Measurements from ENCODE around the gene NFIL3.
"Not testable (repeated sequence)": the region's sequence is repeated elsewhere in the genome, so short reads cannot be mapped to it uniquely, and the experiment has no call there.

Gene NFIL3

GRCh38 chr9:91374939-91375338, 48.7 kb downstream of the NFIL3 start:
- no peaks in the 10 kb centered on the region for H4K20me1 ChIP-seq (ENCODE audit: insufficient read depth, low read length)
- H3F3A ChIP-seq (ENCODE audit: insufficient read depth, low read length), result no peaks in the 10 kb centered on the region
- H3K9me3 ChIP-seq (replicated peaks; ENCODE audit: insufficient read depth, low read length), result no peaks in the 10 kb centered on the region
- H2AFZ ChIP-seq (ENCODE audit: low read length), result no peak overlapping the region
- H3K9ac ChIP-seq (ENCODE audit: low read length), result no peak overlapping the region
- DNase-seq, result no peak
- no peaks in the 10 kb centered on the region for H3K79me2 ChIP-seq (ENCODE audit: low read length)
- H3K4me2 ChIP-seq (ENCODE audit: low read depth, low read length), result no peak overlapping the region
- no peaks in the 10 kb centered on the region for H3K36me3 ChIP-seq (replicated peaks; ENCODE audit: insufficient read depth, low read length)
- no peak overlapping the region for H3K27ac ChIP-seq (ENCODE audit: low read length)
- H3K9me2 ChIP-seq (replicated peaks; ENCODE audit: insufficient read depth, low read length), result no peaks in the 10 kb centered on the region
- H3K4me3 ChIP-seq (ENCODE audit: low read length), result no peak overlapping the region
- no peaks in the 10 kb centered on the region for H3K27me3 ChIP-seq (replicated peaks; ENCODE audit: insufficient read depth, low read length)
- no peaks in the 10 kb centered on the region for H3K4me1 ChIP-seq (ENCODE audit: low read length)
- no peak for TF ChIP-seq EZH2 (optimal IDR thresholded peaks at IDR 0.05; ENCODE audit: low read depth, low read length)
- no peak for TF ChIP-seq CTCF (IDR thresholded peaks at IDR 0.05; ENCODE audit: low read length)
- TF ChIP-seq EZH2phosphoT487 (IDR thresholded peaks at IDR 0.05; ENCODE audit: low read length), result no peak

GRCh38 chr9:91371894-91372293, 51.7 kb downstream of the NFIL3 start:
- Histone ChIP-seq H3K9ac (ENCODE audit: low read length) (no peak overlapping the region), H3K27me3 (replicated peaks; ENCODE audit: insufficient read depth, low read length) (no peaks in the 10 kb centered on the region), H3K4me3 (ENCODE audit: low read length) (no peak overlapping the region), H3K9me2 (replicated peaks; ENCODE audit: insufficient read depth, low read length) (no peaks in the 10 kb centered on the region), H3K79me2 (ENCODE audit: low read length) (no peaks in the 10 kb centered on the region), H3K4me2 (ENCODE audit: low read depth, low read length) (no peak overlapping the region), H3K9me3 (replicated peaks; ENCODE audit: insufficient read depth, low read length) (no peaks in the 10 kb centered on the region), H3F3A (ENCODE audit: insufficient read depth, low read length) (no peaks in the 10 kb centered on the region), H4K20me1 (ENCODE audit: insufficient read depth, low read length) (no peaks in the 10 kb centered on the region), H3K4me1 (ENCODE audit: low read length) (no peaks in the 10 kb centered on the region), H3K27ac (ENCODE audit: low read length) (no peak overlapping the region), H2AFZ (ENCODE audit: low read length) (no peak overlapping the region), H3K36me3 (replicated peaks; ENCODE audit: insufficient read depth, low read length) (no peaks in the 10 kb centered on the region)
- DNase-seq, result no peak
- TF ChIP-seq CTCF (IDR thresholded peaks at IDR 0.05; ENCODE audit: low read length) (no peak), EZH2phosphoT487 (IDR thresholded peaks at IDR 0.05; ENCODE audit: low read length) (no peak), EZH2 (optimal IDR thresholded peaks at IDR 0.05; ENCODE audit: low read depth, low read length) (no peak)

- not testable (repeated sequence) for DNase-seq; H3K79me2 ChIP-seq (ENCODE audit: low read length); H2AFZ ChIP-seq (ENCODE audit: low read length); H3K4me2 ChIP-seq (ENCODE audit: low read depth, low read length); H3K9me2 ChIP-seq (replicated peaks; ENCODE audit: insufficient read depth, low read length); H3K36me3 ChIP-seq (replicated peaks; ENCODE audit: insufficient read depth, low read length); H3K4me3 ChIP-seq (ENCODE audit: low read length); H3F3A ChIP-seq (ENCODE audit: insufficient read depth, low read length); H3K27ac ChIP-seq (ENCODE audit: low read length); H3K4me1 ChIP-seq (ENCODE audit: low read length); H3K9me3 ChIP-seq (replicated peaks; ENCODE audit: insufficient read depth, low read length); H3K27me3 ChIP-seq (replicated peaks; ENCODE audit: insufficient read depth, low read length); H4K20me1 ChIP-seq (ENCODE audit: insufficient read depth, low read length); H3K9ac ChIP-seq (ENCODE audit: low read length)
Observed at GRCh38 chr9:91370006-91370405, 53.6 kb downstream of the NFIL3 start.

- Histone ChIP-seq H3K4me2 (ENCODE audit: low read depth, low read length) (no peak overlapping the region), H2AFZ (ENCODE audit: low read length) (no peak overlapping the region), H3K27me3 (replicated peaks; ENCODE audit: insufficient read depth, low read length) (no peaks in the 10 kb centered on the region), H3K79me2 (ENCODE audit: low read length) (peaks cover 19% of the 10 kb centered on the region), H3K9me3 (replicated peaks; ENCODE audit: insufficient read depth, low read length) (no peaks in the 10 kb centered on the region), H3K9me2 (replicated peaks; ENCODE audit: insufficient read depth, low read length) (no peaks in the 10 kb centered on the region), H4K20me1 (ENCODE audit: insufficient read depth, low read length) (no peaks in the 10 kb centered on the region), H3F3A (ENCODE audit: insufficient read depth, low read length) (no peaks in the 10 kb centered on the region), H3K27ac (ENCODE audit: low read length) (no peak overlapping the region), H3K4me1 (ENCODE audit: low read length) (0 out of 2 replicates have a peak, but pooled peaks cover 8% of the 10 kb centered on the region), H3K9ac (ENCODE audit: low read length) (no peak overlapping the region), H3K4me3 (ENCODE audit: low read length) (no peak overlapping the region), H3K36me3 (replicated peaks; ENCODE audit: insufficient read depth, low read length) (no peaks in the 10 kb centered on the region)
- TF ChIP-seq CTCF (IDR thresholded peaks at IDR 0.05; ENCODE audit: low read length), result no peak
- TF ChIP-seq EZH2phosphoT487 (IDR thresholded peaks at IDR 0.05; ENCODE audit: low read length), result no peak
- no peak for TF ChIP-seq EZH2 (optimal IDR thresholded peaks at IDR 0.05; ENCODE audit: low read depth, low read length)
- no peak for DNase-seq
Observed at GRCh38 chr9:91364702-91365101, 58.9 kb downstream of the NFIL3 start.

Measured in MM.1S (cell line).